H9 (cell line): ENCODE data around the gene AQP7. TPM values are rescaled to one million over a fixed set of nuclear protein-coding genes. Genes with fewer than 3 reads are reported as not detected.
"Not testable (repeated sequence)": the region's sequence is repeated elsewhere in the genome, so short reads cannot be mapped to it uniquely, and the experiment has no call there.

Experiments
- DNase-seq: peaks from one replicate; pipeline ENCODE4 v3.0.0-alpha.2; 2017
- H2AFZ ChIP-seq: one replicate; pipeline ENCODE4 v1.6.1; 2013; ENCODE audit warnings: mild to moderate bottlenecking, low read length, control low read depth, moderate library complexity
- H2AK5ac ChIP-seq: 2 replicates; pipeline ENCODE4 v1.6.1; 2013; ENCODE audit warnings: low read length, control low read depth, mixed read lengths; ENCODE audit not compliant: insufficient read length
- H2BK120ac ChIP-seq: one replicate; pipeline ENCODE4 v1.6.1; 2013; ENCODE audit warnings: low read depth, mild to moderate bottlenecking, low read length, control low read depth, inconsistent platforms; ENCODE audit not compliant: poor library complexity, severe bottlenecking
- H2BK12ac ChIP-seq: 2 replicates; pipeline ENCODE4 v1.6.1; 2013; ENCODE audit warnings: low read length, control low read depth, mixed read lengths, low read depth; ENCODE audit not compliant: insufficient read length
- H2BK15ac ChIP-seq: 2 replicates; pipeline ENCODE4 v1.6.1; 2013; ENCODE audit warnings: low read depth, low read length, control low read depth
- H2BK20ac ChIP-seq: one replicate; pipeline ENCODE4 v1.6.1; 2013; ENCODE audit warnings: low read depth, mild to moderate bottlenecking, low read length, control low read depth, inconsistent platforms; ENCODE audit not compliant: poor library complexity, severe bottlenecking
- H2BK5ac ChIP-seq: 2 replicates; pipeline ENCODE4 v1.6.1; 2013; ENCODE audit warnings: low read length, control low read depth, mixed read lengths; ENCODE audit not compliant: insufficient read length
- H3K14ac ChIP-seq: 2 replicates; pipeline ENCODE4 v1.6.1; 2013; ENCODE audit warnings: low read length, control low read depth; ENCODE audit not compliant: insufficient read depth
- H3K18ac ChIP-seq: 2 replicates; pipeline ENCODE4 v1.6.1; 2013; ENCODE audit warnings: low read depth, mild to moderate bottlenecking, mixed read lengths, low read length, control low read depth; ENCODE audit not compliant: insufficient read length
- H3K23ac ChIP-seq: 2 replicates; pipeline ENCODE4 v1.6.1; 2013; ENCODE audit warnings: low read length, control low read depth, mixed read lengths, low read depth; ENCODE audit not compliant: insufficient read length
- H3K23me2 ChIP-seq: 2 replicates; pipeline ENCODE4 v1.6.1; 2013; ENCODE audit warnings: low read depth, mild to moderate bottlenecking, mixed read lengths, low read length, control low read depth; ENCODE audit not compliant: insufficient read length, poor library complexity, severe bottlenecking
- H3K27ac ChIP-seq: 2 replicates; pipeline ENCODE4 v1.5.1; 2013; ENCODE audit warnings: low read length, control low read depth, mixed read lengths, low read depth; ENCODE audit not compliant: insufficient read length
- H3K27me3 ChIP-seq: 2 replicates; pipeline ENCODE4 v1.6.1; 2013; ENCODE audit warnings: low read length, control low read depth, inconsistent platforms; ENCODE audit not compliant: insufficient read depth
- H3K4ac ChIP-seq: 2 replicates; pipeline ENCODE4 v1.6.1; 2013; ENCODE audit warnings: low read depth, mild to moderate bottlenecking, control low read depth, inconsistent platforms, low read length, moderate library complexity
- H3K4me1 ChIP-seq: 2 replicates; pipeline ENCODE4 v1.6.1; 2013; ENCODE audit warnings: low read length, control low read depth, inconsistent platforms; ENCODE audit not compliant: insufficient read depth
- H3K4me2 ChIP-seq: 2 replicates; pipeline ENCODE4 v1.6.1; 2013; ENCODE audit warnings: low read length, control low read depth, mixed read lengths; ENCODE audit not compliant: insufficient read length, insufficient read depth
- H3K56ac ChIP-seq: 2 replicates; pipeline ENCODE4 v1.6.1; 2013; ENCODE audit warnings: low read depth, mild to moderate bottlenecking, mixed read lengths, low read length, control low read depth; ENCODE audit not compliant: insufficient read length
- H3K79me1 ChIP-seq: 2 replicates; pipeline ENCODE4 v1.6.1; 2013; ENCODE audit warnings: low read depth, mild to moderate bottlenecking, moderate library complexity, low read length, control low read depth, inconsistent platforms; ENCODE audit not compliant: insufficient read depth, poor library complexity, severe bottlenecking
- H3K79me2 ChIP-seq: 2 replicates; pipeline ENCODE4 v1.6.1; 2013; ENCODE audit warnings: low read length, control low read depth, inconsistent platforms; ENCODE audit not compliant: insufficient read depth
- H3K9ac ChIP-seq: 2 replicates; pipeline ENCODE4 v1.6.1; 2013; ENCODE audit warnings: low read length, control low read depth, mixed read lengths; ENCODE audit not compliant: insufficient read length; ENCODE audit errors: extremely low read depth
- H3K9me3 ChIP-seq: one replicate; pipeline ENCODE4 v1.6.1; 2013; ENCODE audit warnings: low read depth, low read length, inconsistent platforms; ENCODE audit not compliant: control insufficient read depth
- H3T11ph ChIP-seq: one replicate; pipeline ENCODE4 v1.6.1; 2013; ENCODE audit warnings: mild to moderate bottlenecking, low read length, control low read depth, inconsistent platforms
- H4K20me1 ChIP-seq: one replicate; pipeline ENCODE4 v1.6.1; 2013; ENCODE audit not compliant: control insufficient read depth, insufficient read length, insufficient read depth
- H4K5ac ChIP-seq: 2 replicates; pipeline ENCODE4 v1.6.1; 2013; ENCODE audit warnings: low read depth, mild to moderate bottlenecking, mixed read lengths, low read length, control low read depth; ENCODE audit not compliant: insufficient read length
- H4K8ac ChIP-seq: replicated peaks from 2 replicates; pipeline ENCODE4 v1.6.1; 2013; ENCODE audit warnings: low read length, control low read depth, mixed read lengths, low read depth; ENCODE audit not compliant: insufficient read length
- H4K91ac ChIP-seq: 2 replicates; pipeline ENCODE4 v1.6.1; 2013; ENCODE audit warnings: low read depth, mild to moderate bottlenecking, moderate library complexity, mixed read lengths, low read length, control low read depth; ENCODE audit not compliant: insufficient read length
- H3K27ac Mint-ChIP-seq, 3 experiments: 2 replicates in 2 of 3; 3 replicates in 1 of 3; pipeline ENCODE4 v1.8.0; 2020 to 2021; ENCODE audit warnings: mixed read lengths in 3 of 3, mild to moderate bottlenecking in 1 of 3, moderate library complexity in 1 of 3
- H3K27me3 Mint-ChIP-seq: 2 replicates; pipeline ENCODE4 v1.8.0; 2021; ENCODE audit warnings: low read depth, mild to moderate bottlenecking, moderate library complexity, mixed read lengths
- H3K36me3 Mint-ChIP-seq, 3 experiments: 2 replicates in 2 of 3; 3 replicates in 1 of 3; pipeline ENCODE4 v1.8.0; 2020 to 2021; ENCODE audit warnings: low read depth in 3 of 3, mixed read lengths in 3 of 3; ENCODE audit not compliant: insufficient read depth in 1 of 3
- H3K4me1 Mint-ChIP-seq, 2 experiments: 2 replicates each; pipeline ENCODE4 v1.8.0; 2020; ENCODE audit warnings: mixed read lengths in 2 of 2
- H3K4me3 Mint-ChIP-seq, 2 experiments: 2 replicates in 1 of 2; 3 replicates in 1 of 2; pipeline ENCODE4 v1.8.0; 2020 to 2021; ENCODE audit warnings: mild to moderate bottlenecking in 2 of 2, mixed read lengths in 2 of 2, moderate library complexity in 1 of 2
- H3K9me3 Mint-ChIP-seq, 2 experiments: 2 replicates in 1 of 2; 3 replicates in 1 of 2; pipeline ENCODE4 v1.8.0; 2020; ENCODE audit warnings: mild to moderate bottlenecking in 2 of 2, mixed read lengths in 2 of 2, moderate library complexity in 1 of 2
- WGBS: extraction: QIAGEN DNeasy Blood & Tissue Kit; methylation state at CpG from one replicate; pipeline ENCODE4 v1.1.7; 2013; ENCODE audit warnings: missing lambda C conversion rate, low lambda C conversion rate, mixed read lengths; ENCODE audit not compliant: insufficient read length; ENCODE audit errors: extremely low coverage; 5-methylcytosine and 5-hydroxymethylcytosine counted together
- total RNA-seq: library from RNA; stranded (reverse); gene quantifications from 2 replicates; pipeline ENCODE4 v1.2.1, GENCODE V29; 2021
- TF ChIP-seq, protein P1 (sequence below): fragments of 200-600 bp; sonication (generic); conservative IDR thresholded peaks from 3 replicates; pipeline ENCODE4 v1.8.0; 2021; ENCODE audit warnings: antibody characterized with exemption, mild to moderate bottlenecking

Gene AQP7
- total RNA-seq, 1 experiment from 2014 or later = not detected

DNA sequence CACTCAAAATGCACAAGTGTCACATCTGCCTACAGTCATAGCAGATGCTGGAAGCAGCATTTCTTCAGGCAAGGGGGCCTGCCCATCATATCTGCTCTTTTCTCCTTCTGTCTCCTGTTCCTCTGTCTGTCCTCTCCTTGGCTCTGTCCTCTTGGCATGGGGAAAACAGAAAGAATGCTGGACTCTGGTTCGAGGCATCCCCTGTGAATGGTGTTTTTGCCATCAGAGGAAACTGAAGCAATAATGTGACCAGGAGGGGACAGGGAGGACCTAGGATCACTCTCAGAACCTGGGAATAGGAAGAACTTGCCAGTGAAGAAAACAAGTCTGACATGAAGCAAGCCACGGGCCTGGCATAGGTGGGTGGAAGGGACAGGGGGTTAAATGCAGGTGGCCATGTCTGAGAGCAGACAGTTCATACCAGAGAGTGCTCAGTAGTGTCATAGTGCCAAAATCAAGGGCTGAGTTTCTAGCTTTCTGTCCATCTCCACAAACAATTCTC lies 35.3 kb downstream of the AQP7 start:
- Histone ChIP-seq H2AK5ac (no peak overlapping the region), H3K27ac (no peak overlapping the region), H3K9ac (no peak overlapping the region), H3K79me2 (no peaks in the 10 kb centered on the region), H4K5ac (no peak overlapping the region), H2BK5ac (no peak overlapping the region), H3K4me1 (no peaks in the 10 kb centered on the region), H3K9me3 (no peaks in the 10 kb centered on the region), H2BK15ac (no peak overlapping the region), H3K4me2 (no peak overlapping the region), H4K8ac (no peak overlapping the region), H2BK120ac (no peak overlapping the region), H3T11ph (no peak overlapping the region), H2BK20ac (no peak overlapping the region), H3K18ac (no peak overlapping the region), H3K27me3 (no peaks in the 10 kb centered on the region), H3K23me2 (no peaks in the 10 kb centered on the region), H4K20me1 (no peaks in the 10 kb centered on the region), H3K23ac (no peak overlapping the region), H3K56ac (no peak overlapping the region), H3K4ac (no peak overlapping the region), H4K91ac (no peak overlapping the region), H3K79me1 (no peaks in the 10 kb centered on the region), H2AFZ (no peak overlapping the region), H3K14ac (no peak overlapping the region), H2BK12ac (no peak overlapping the region)
- H3K27me3 Mint-ChIP-seq = no peaks in the 10 kb centered on the region
- H3K9me3 Mint-ChIP-seq = no peaks in the 10 kb centered on the region
- no peaks in the 10 kb centered on the region for H3K4me1 Mint-ChIP-seq
- TF ChIP-seq, protein P1, sequence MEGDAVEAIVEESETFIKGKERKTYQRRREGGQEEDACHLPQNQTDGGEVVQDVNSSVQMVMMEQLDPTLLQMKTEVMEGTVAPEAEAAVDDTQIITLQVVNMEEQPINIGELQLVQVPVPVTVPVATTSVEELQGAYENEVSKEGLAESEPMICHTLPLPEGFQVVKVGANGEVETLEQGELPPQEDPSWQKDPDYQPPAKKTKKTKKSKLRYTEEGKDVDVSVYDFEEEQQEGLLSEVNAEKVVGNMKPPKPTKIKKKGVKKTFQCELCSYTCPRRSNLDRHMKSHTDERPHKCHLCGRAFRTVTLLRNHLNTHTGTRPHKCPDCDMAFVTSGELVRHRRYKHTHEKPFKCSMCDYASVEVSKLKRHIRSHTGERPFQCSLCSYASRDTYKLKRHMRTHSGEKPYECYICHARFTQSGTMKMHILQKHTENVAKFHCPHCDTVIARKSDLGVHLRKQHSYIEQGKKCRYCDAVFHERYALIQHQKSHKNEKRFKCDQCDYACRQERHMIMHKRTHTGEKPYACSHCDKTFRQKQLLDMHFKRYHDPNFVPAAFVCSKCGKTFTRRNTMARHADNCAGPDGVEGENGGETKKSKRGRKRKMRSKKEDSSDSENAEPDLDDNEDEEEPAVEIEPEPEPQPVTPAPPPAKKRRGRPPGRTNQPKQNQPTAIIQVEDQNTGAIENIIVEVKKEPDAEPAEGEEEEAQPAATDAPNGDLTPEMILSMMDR = no peak
- no CpG with 5 or more reads among the region's 2 CpGs for WGBS
- peaks cover 3 to 39% (median 30%) of the 10 kb centered on the region in 3 experiments; a peak in 6 of 7 replicates for H3K36me3 Mint-ChIP-seq
- DNase-seq = no peak
- no peak overlapping the region for H3K4me3 Mint-ChIP-seq
- no peak overlapping the region for H3K27ac Mint-ChIP-seq

DNA sequence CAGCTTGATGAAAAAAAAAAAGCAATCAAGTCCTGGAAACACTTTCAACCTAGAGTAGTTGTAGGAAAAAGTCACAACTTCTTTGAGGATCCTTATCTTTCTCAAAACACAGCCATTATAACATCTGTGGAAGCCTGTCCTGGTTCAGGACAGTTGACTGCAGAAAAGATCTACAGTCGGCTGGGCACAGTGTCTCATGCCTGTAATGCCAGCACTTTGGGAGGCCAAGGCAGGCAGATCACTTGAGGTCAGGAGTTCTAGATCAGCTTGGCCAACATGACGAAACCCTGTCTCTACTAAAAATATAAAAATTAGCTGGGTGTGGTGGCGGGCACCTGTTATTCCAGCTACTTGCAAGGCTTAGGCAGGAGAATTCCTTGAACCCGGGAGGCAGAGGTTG lies 37.6 kb downstream of the AQP7 start:
- H3K9ac ChIP-seq, H4K5ac ChIP-seq: not testable (repeated sequence)
- no CpG with 5 or more reads among the region's 4 CpGs for WGBS

More for the DNA sequence above, 37.6 kb downstream of the AQP7 start:
- H3K4me1 ChIP-seq, H3K27ac Mint-ChIP-seq, H3K4me2 ChIP-seq, H2AFZ ChIP-seq, H4K91ac ChIP-seq, H3K14ac ChIP-seq, H4K8ac ChIP-seq, H3K27ac ChIP-seq, H2AK5ac ChIP-seq, H3K9me3 ChIP-seq, H2BK5ac ChIP-seq, H3K9me3 Mint-ChIP-seq, H4K20me1 ChIP-seq, H3K23ac ChIP-seq, H3K18ac ChIP-seq, DNase-seq, H3K4ac ChIP-seq, H3K23me2 ChIP-seq, H3K79me1 ChIP-seq, H3K4me3 Mint-ChIP-seq, H3K27me3 ChIP-seq, H3T11ph ChIP-seq, H3K56ac ChIP-seq, H2BK15ac ChIP-seq, H2BK12ac ChIP-seq, H2BK20ac ChIP-seq, H2BK120ac ChIP-seq, H3K27me3 Mint-ChIP-seq, H3K79me2 ChIP-seq, H3K4me1 Mint-ChIP-seq: not testable (repeated sequence)
- H3K36me3 Mint-ChIP-seq = peaks cover 3 to 30% (median 26%) of the 10 kb centered on the region in 3 experiments; a peak in 6 of 7 replicates
